PC-3 (cell line): ENCODE measurements around the gene SORD. TPM values are rescaled to one million over a fixed set of nuclear protein-coding genes. Genes with fewer than 3 reads are reported as not detected.
A peak's percentile ranks its signal among the peaks of the same experiment; 100 is the strongest.

Experiments
- ATAC-seq: fragments of 200-7000 bp; cut with Tn5 transposase; 2 replicates; pipeline ENCODE4 v1.9.1; 2020; ENCODE audit warnings: mild to moderate bottlenecking, moderate library complexity
- BruUV-seq: library from RNA; stranded (reverse); fragments of 400-500 nt; replicated peaks from 2 replicates; lab custom pipeline; 2021; lab: Mats Ljungman, UMichigan
- CTCF ChIA-PET: fragments of 300-600 bp; sonication (Branson Sonifier 250); formaldehyde crosslinking; loops from one replicate; lab custom pipeline; 2022; ENCODE audit warnings: antibody characterized with exemption; lab: Charles Lee
- POLR2A ChIA-PET: fragments of 300-600 bp; sonication (Branson Sonifier 250); formaldehyde crosslinking; loops from one replicate; lab custom pipeline; 2022; ENCODE audit warnings: antibody characterized with exemption; ENCODE audit not compliant: unreplicated experiment; lab: Charles Lee
- DNase-seq: peaks from one replicate; pipeline ENCODE4 v3.0.0-alpha.2; 2015
- H2AFZ ChIP-seq: fragments of 300-600 bp; sonication (generic); 2 replicates; pipeline ENCODE4 v1.6.0; 2016; ENCODE audit warnings: antibody characterized with exemption, low read length
- H3F3A ChIP-seq: fragments of 300-600 bp; sonication (generic); one replicate; pipeline ENCODE4 v1.6.0; 2017; ENCODE audit warnings: antibody characterized with exemption, low read length, control low read depth, mild to moderate bottlenecking; ENCODE audit not compliant: unreplicated experiment
- H3K27ac ChIP-seq: fragments of 300-600 bp; sonication (generic); 2 replicates; pipeline ENCODE4 v1.5.1; 2016; ENCODE audit warnings: mild to moderate bottlenecking, low read length
- H3K27me3 ChIP-seq: fragments of 300-600 bp; sonication (generic); 2 replicates; pipeline ENCODE4 v1.6.1; 2016; ENCODE audit warnings: low read length, mixed read lengths
- H3K36me3 ChIP-seq: fragments of 300-600 bp; sonication (generic); 2 replicates; pipeline ENCODE4 v1.6.1; 2016; ENCODE audit warnings: low read depth, mixed run types, low read length, mixed read lengths
- H3K4me1 ChIP-seq: fragments of 300-600 bp; sonication (generic); 2 replicates; pipeline ENCODE4 v1.5.1; 2016; ENCODE audit warnings: low read length; ENCODE audit not compliant: insufficient read depth
- H3K4me2 ChIP-seq: fragments of 300-600 bp; sonication (generic); 2 replicates; pipeline ENCODE4 v1.6.0; 2016; ENCODE audit warnings: low read length
- H3K4me3 ChIP-seq: fragments of 300-600 bp; sonication (generic); 2 replicates; pipeline ENCODE4 v1.5.1; 2016; ENCODE audit warnings: mild to moderate bottlenecking, low read length, mixed read lengths
- H3K79me2 ChIP-seq: fragments of 300-600 bp; sonication (generic); 2 replicates; pipeline ENCODE4 v1.6.1; 2017; ENCODE audit warnings: low read length, mixed read lengths
- H3K9ac ChIP-seq: fragments of 300-600 bp; sonication (generic); 2 replicates; pipeline ENCODE4 v1.6.0; 2016; ENCODE audit warnings: mild to moderate bottlenecking, low read length
- H3K9me2 ChIP-seq: fragments of 300-600 bp; sonication (generic); replicated peaks from 2 replicates; pipeline ENCODE4 v1.6.1; 2016; ENCODE audit warnings: mixed run types, low read length, mixed read lengths
- H3K9me3 ChIP-seq: fragments of 300-600 bp; sonication (generic); 2 replicates; pipeline ENCODE4 v1.6.1; 2016; ENCODE audit warnings: low read length, mixed read lengths
- H4K20me1 ChIP-seq: fragments of 300-600 bp; sonication (generic); 2 replicates; pipeline ENCODE4 v1.6.1; 2016; ENCODE audit warnings: low read length, mixed read lengths
- CTCF ChIP-seq: fragments of 300-600 bp; sonication (generic); conservative IDR thresholded peaks from 2 replicates; pipeline ENCODE4 v1.5.1; 2017; ENCODE audit warnings: antibody characterized with exemption, low read depth, mild to moderate bottlenecking, low read length
- EZH2 ChIP-seq: fragments of 300-600 bp; sonication (generic); IDR thresholded peaks from one replicate; pipeline ENCODE4 v1.6.1; 2017; ENCODE audit warnings: antibody characterized with exemption, mild to moderate bottlenecking, low read length; ENCODE audit not compliant: unreplicated experiment
- EZH2phosphoT487 ChIP-seq: fragments of 300-600 bp; sonication (generic); IDR thresholded peaks from 2 replicates; pipeline ENCODE4 v1.6.1; 2018; ENCODE audit warnings: mild to moderate bottlenecking, antibody characterized with exemption, low read length, borderline replicate concordance
- intact Hi-C: fragments of 100-400 bp; cut with micrococcal nuclease; formaldehyde crosslinking; loops from 2 replicates; pipeline ENCODE4 v1.9.0; 2023
- total RNA-seq: library from RNA; depleted of rRNA; stranded (reverse); fragments of >200 nt; gene quantifications from 2 replicates; pipeline ENCODE4 v1.2.3, GENCODE V29; 2014

The SORD gene
- total RNA-seq, 1 experiment from 2014 or later, result 119 TPM

- H2AFZ ChIP-seq, result no peak overlapping the region
- no peak overlapping the region for H3K4me3 ChIP-seq
- no peaks in the 10 kb centered on the region for H3K27me3 ChIP-seq
- intact Hi-C loops, result loop anchor here (10.0 kb wide), 2 partner anchors 84 to 156 kb away; no protein-coding TSS in a partner anchor
- H3K9ac ChIP-seq, result no peak overlapping the region
- BruUV-seq, result no TSS peak
- H3K9me3 ChIP-seq, result no peaks in the 10 kb centered on the region
- no peaks in the 10 kb centered on the region for H3K36me3 ChIP-seq
- peaks cover 17% of the 10 kb centered on the region for H3K4me1 ChIP-seq
- no peak overlapping the region for H3K27ac ChIP-seq
- no peaks in the 10 kb centered on the region for H4K20me1 ChIP-seq
- no peaks in the 10 kb centered on the region for H3K79me2 ChIP-seq
- no peak for ATAC-seq
- CTCF ChIA-PET, result no interaction called here
- H3K4me2 ChIP-seq, result no peak overlapping the region
- H3K9me2 ChIP-seq, result no peaks in the 10 kb centered on the region
- no peaks in the 10 kb centered on the region for H3F3A ChIP-seq
- no peak for DNase-seq
- POLR2A ChIA-PET, result no interaction called here
- TF ChIP-seq EZH2phosphoT487 (no peak), CTCF (no peak), EZH2 (no peak)
These were observed 98.0 kb downstream of the SORD start for GRCh38 chr15:45121020-45121419.

- no peaks in the 10 kb centered on the region for H3K36me3 ChIP-seq
- H3K4me3 ChIP-seq, result no peak overlapping the region
- H2AFZ ChIP-seq, result no peak overlapping the region
- DNase-seq, result peak; percentile 92
- H3K27me3 ChIP-seq, result no peaks in the 10 kb centered on the region
- TF ChIP-seq EZH2 (no peak), EZH2phosphoT487 (no peak), CTCF (no peak)
- no peaks in the 10 kb centered on the region for H4K20me1 ChIP-seq
- peak overlapping the region; percentile 57 for H3K4me2 ChIP-seq
- no peaks in the 10 kb centered on the region for H3F3A ChIP-seq
- peak; percentile 82 for ATAC-seq
- no peaks in the 10 kb centered on the region for H3K9me3 ChIP-seq
- no peak overlapping the region for H3K9ac ChIP-seq
- no TSS peak for BruUV-seq
- ChIA-PET POLR2A (interaction anchor here (0.6 kb wide), 1 partner anchor 428 kb away, joined by 3 read pairs; no protein-coding TSS in a partner anchor), CTCF (interaction anchor here (1.4 kb wide), 1 partner anchor 41 kb away, joined by 5 read pairs; no protein-coding TSS in a partner anchor)
- intact Hi-C loops, result loop anchor here (10.0 kb wide), 2 partner anchors 83 to 157 kb away; no protein-coding TSS in a partner anchor
- H3K9me2 ChIP-seq, result no peaks in the 10 kb centered on the region
- H3K4me1 ChIP-seq, result peaks cover 17% of the 10 kb centered on the region
- no peaks in the 10 kb centered on the region for H3K79me2 ChIP-seq
- H3K27ac ChIP-seq, result 0 out of 2 replicates have a peak overlapping the region, but pooled peaks have one; percentile 18
These were observed 98.9 kb downstream of the SORD start for GRCh38 chr15:45121706-45122417.

DNA sequence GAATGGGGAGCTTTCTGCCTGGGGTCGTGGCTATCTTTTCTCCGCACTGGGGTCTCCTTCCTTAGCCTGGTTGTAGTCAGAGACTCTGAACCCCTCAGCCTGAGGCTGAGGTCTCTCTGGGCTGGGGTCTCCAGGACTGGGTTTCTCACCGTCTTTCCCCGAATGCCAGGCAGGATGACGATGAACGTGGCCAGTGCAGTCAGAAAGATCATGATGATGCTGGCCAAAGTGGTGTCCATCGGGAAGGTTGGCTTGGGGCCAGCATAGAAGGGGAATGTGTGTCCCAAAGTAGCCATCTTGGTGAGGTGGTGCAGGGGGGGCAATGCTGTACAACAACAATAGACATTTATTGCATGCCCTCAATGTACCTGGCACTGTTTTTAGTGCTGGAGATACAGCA lies 99.7 kb downstream of the SORD start:
- Histone ChIP-seq H3K9me3 (no peaks in the 10 kb centered on the region), H3F3A (no peaks in the 10 kb centered on the region), H3K27ac (no peak overlapping the region), H3K79me2 (no peaks in the 10 kb centered on the region), H3K4me2 (no peak overlapping the region), H3K36me3 (no peaks in the 10 kb centered on the region), H3K9me2 (no peaks in the 10 kb centered on the region), H3K4me1 (peaks cover 17% of the 10 kb centered on the region), H4K20me1 (no peaks in the 10 kb centered on the region), H3K4me3 (no peak overlapping the region), H3K27me3 (no peaks in the 10 kb centered on the region), H3K9ac (no peak overlapping the region), H2AFZ (no peak overlapping the region)
- ATAC-seq (no peak), DNase-seq (no peak)
- ChIA-PET CTCF (interaction anchor here (1.4 kb wide), 1 partner anchor 40 kb away, joined by 5 read pairs; no protein-coding TSS in a partner anchor), POLR2A (no interaction called here)
- BruUV-seq, result no TSS peak
- no peak for TF ChIP-seq EZH2
- TF ChIP-seq EZH2phosphoT487, result no peak
- no peak for TF ChIP-seq CTCF
- intact Hi-C loops, result loop anchor here (10.0 kb wide), 2 partner anchors 82 to 158 kb away; no protein-coding TSS in a partner anchor
